H1 (cell line): ENCODE results near the gene SIGLEC12. TPM values are rescaled to one million over a fixed set of nuclear protein-coding genes. Genes with fewer than 3 reads are reported as not detected.

Experiments
- CEBPB ChIP-seq: IDR thresholded peaks from 2 replicates; pipeline ENCODE4 v1.6.1; 2012; ENCODE audit warnings: low read depth, low read length
- CTBP2 ChIP-seq: IDR thresholded peaks from 2 replicates; pipeline ENCODE4 v1.7.0; 2011; ENCODE audit warnings: borderline replicate concordance, mild to moderate bottlenecking, moderate library complexity, mixed read lengths, low read length; ENCODE audit not compliant: insufficient read depth, insufficient read length
- FOSL1 ChIP-seq: IDR thresholded peaks from 2 replicates; pipeline ENCODE4 v1.6.1; 2011; ENCODE audit warnings: mild to moderate bottlenecking, low read depth, low read length, moderate library complexity; ENCODE audit not compliant: insufficient read depth
- JUND ChIP-seq: IDR thresholded peaks from 2 replicates; pipeline ENCODE4 v1.6.1; 2011; ENCODE audit warnings: mild to moderate bottlenecking, improper control_type of control experiment, low read length
- NRF1 ChIP-seq: IDR thresholded peaks from 2 replicates; pipeline ENCODE4 v1.6.1; 2011; ENCODE audit warnings: mild to moderate bottlenecking, low read depth, low read length, improper control_type of control experiment
- PHF8 ChIP-seq: fragments of 200-600 bp; sonication (generic); conservative IDR thresholded peaks from 2 replicates; pipeline ENCODE4 v1.7.1; 2012; ENCODE audit warnings: low read depth, mild to moderate bottlenecking, inconsistent platforms, low read length, moderate library complexity
- SP1 ChIP-seq: IDR thresholded peaks from 2 replicates; pipeline ENCODE4 v1.6.1; 2011; ENCODE audit warnings: low read depth, low read length
- ZNF274 ChIP-seq: IDR thresholded peaks from 2 replicates; pipeline ENCODE4 v1.7.0; 2012; ENCODE audit warnings: low read length, borderline replicate concordance; ENCODE audit errors: extremely low read depth
- polyA plus RNA-seq, 7 experiments: library from polyadenylated mRNA; depleted of rRNA in 3 of 7; stranded (reverse) in 5 of 7; unstranded in 2 of 7; fragments of >200 nt in 5 of 7; fragments of 200-250 nt in 2 of 7; gene quantifications; 1 replicate in 5 of 7; 2 replicates in 1 of 7; 4 replicates in 1 of 7; pipeline versions ENCODE4 v1.2.1 to v1.2.3, GENCODE V29; 2011 to 2013; ENCODE audit warnings: missing spikeins in 2 of 7, mixed read lengths in 2 of 7
- total RNA-seq: library from RNA; stranded (reverse); fragmentation: NEBNext Ultra II Directional; extraction: Animal tissue kit (Norgen Biotek cat#: 25700); gene quantifications from 2 replicates; pipeline ENCODE4 v1.2.1, GENCODE V29; 2021
- TF ChIP-seq, protein P1 (sequence below): fragments of 300-600 bp; sonication (generic); IDR thresholded peaks from 2 replicates; pipeline ENCODE4 v1.7.1; 2012; ENCODE audit warnings: low read length, moderate library complexity, mild to moderate bottlenecking, inconsistent platforms; ENCODE audit not compliant: insufficient replicate concordance

The SIGLEC12 gene
- total and polyA plus RNA-seq, 2 of the 8 experiments (the other 6 are each of a cell fraction or from before 2014, with no cell fraction given) = not detected

DNA sequence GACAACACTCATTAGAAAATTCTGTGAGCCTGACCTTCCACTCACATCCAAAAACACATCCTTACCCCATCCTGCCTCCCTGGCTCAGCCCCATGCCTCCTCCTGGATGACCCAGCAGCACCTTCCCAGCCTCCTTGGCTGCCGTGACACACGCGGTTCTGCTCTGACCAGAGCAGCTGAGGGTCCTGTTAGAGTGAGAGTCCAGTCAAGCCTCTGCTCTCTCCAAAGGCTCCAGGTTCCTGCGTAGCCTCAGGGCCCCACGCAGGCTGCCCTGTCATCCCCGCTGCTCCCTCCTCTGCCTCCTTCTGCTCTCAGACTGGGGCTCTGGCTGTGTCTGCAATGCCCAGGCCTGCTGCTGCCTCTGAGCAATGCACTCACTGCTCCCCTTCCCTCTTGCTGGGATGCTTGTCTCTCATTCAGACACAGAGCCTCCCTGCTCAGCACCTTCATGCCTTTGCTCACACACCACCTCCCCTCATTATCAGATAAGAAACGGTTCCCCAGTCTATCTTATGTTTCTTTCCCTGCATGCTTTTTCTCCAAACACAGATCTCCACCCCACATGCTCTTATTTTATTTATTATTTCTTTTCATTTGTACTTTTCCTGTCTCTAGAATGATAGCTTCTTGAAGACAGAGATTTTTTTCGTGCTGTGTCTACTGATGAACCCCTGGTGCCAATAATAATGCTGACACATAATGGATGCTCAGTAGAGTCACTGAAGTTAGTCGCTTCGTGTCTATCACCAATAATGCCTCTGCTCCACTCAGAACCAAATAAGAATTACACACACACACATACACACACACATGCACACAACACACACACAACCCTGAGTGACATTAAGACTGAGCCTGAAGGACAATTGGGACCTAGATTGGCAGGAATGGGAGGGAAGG is 40.1 kb upstream of the SIGLEC12 start (continued):
- TF ChIP-seq, protein P1, sequence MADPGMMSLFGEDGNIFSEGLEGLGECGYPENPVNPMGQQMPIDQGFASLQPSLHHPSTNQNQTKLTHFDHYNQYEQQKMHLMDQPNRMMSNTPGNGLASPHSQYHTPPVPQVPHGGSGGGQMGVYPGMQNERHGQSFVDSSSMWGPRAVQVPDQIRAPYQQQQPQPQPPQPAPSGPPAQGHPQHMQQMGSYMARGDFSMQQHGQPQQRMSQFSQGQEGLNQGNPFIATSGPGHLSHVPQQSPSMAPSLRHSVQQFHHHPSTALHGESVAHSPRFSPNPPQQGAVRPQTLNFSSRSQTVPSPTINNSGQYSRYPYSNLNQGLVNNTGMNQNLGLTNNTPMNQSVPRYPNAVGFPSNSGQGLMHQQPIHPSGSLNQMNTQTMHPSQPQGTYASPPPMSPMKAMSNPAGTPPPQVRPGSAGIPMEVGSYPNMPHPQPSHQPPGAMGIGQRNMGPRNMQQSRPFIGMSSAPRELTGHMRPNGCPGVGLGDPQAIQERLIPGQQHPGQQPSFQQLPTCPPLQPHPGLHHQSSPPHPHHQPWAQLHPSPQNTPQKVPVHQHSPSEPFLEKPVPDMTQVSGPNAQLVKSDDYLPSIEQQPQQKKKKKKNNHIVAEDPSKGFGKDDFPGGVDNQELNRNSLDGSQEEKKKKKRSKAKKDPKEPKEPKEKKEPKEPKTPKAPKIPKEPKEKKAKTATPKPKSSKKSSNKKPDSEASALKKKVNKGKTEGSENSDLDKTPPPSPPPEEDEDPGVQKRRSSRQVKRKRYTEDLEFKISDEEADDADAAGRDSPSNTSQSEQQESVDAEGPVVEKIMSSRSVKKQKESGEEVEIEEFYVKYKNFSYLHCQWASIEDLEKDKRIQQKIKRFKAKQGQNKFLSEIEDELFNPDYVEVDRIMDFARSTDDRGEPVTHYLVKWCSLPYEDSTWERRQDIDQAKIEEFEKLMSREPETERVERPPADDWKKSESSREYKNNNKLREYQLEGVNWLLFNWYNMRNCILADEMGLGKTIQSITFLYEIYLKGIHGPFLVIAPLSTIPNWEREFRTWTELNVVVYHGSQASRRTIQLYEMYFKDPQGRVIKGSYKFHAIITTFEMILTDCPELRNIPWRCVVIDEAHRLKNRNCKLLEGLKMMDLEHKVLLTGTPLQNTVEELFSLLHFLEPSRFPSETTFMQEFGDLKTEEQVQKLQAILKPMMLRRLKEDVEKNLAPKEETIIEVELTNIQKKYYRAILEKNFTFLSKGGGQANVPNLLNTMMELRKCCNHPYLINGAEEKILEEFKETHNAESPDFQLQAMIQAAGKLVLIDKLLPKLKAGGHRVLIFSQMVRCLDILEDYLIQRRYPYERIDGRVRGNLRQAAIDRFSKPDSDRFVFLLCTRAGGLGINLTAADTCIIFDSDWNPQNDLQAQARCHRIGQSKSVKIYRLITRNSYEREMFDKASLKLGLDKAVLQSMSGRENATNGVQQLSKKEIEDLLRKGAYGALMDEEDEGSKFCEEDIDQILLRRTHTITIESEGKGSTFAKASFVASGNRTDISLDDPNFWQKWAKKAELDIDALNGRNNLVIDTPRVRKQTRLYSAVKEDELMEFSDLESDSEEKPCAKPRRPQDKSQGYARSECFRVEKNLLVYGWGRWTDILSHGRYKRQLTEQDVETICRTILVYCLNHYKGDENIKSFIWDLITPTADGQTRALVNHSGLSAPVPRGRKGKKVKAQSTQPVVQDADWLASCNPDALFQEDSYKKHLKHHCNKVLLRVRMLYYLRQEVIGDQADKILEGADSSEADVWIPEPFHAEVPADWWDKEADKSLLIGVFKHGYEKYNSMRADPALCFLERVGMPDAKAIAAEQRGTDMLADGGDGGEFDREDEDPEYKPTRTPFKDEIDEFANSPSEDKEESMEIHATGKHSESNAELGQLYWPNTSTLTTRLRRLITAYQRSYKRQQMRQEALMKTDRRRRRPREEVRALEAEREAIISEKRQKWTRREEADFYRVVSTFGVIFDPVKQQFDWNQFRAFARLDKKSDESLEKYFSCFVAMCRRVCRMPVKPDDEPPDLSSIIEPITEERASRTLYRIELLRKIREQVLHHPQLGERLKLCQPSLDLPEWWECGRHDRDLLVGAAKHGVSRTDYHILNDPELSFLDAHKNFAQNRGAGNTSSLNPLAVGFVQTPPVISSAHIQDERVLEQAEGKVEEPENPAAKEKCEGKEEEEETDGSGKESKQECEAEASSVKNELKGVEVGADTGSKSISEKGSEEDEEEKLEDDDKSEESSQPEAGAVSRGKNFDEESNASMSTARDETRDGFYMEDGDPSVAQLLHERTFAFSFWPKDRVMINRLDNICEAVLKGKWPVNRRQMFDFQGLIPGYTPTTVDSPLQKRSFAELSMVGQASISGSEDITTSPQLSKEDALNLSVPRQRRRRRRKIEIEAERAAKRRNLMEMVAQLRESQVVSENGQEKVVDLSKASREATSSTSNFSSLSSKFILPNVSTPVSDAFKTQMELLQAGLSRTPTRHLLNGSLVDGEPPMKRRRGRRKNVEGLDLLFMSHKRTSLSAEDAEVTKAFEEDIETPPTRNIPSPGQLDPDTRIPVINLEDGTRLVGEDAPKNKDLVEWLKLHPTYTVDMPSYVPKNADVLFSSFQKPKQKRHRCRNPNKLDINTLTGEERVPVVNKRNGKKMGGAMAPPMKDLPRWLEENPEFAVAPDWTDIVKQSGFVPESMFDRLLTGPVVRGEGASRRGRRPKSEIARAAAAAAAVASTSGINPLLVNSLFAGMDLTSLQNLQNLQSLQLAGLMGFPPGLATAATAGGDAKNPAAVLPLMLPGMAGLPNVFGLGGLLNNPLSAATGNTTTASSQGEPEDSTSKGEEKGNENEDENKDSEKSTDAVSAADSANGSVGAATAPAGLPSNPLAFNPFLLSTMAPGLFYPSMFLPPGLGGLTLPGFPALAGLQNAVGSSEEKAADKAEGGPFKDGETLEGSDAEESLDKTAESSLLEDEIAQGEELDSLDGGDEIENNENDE = no peak
- TF ChIP-seq NRF1 = no peak
- TF ChIP-seq SP1 = no peak
- TF ChIP-seq CEBPB = no peak
- TF ChIP-seq CTBP2 = no peak
- TF ChIP-seq PHF8 = no peak
- no peak for TF ChIP-seq FOSL1
- no peak for TF ChIP-seq JUND
- TF ChIP-seq ZNF274 = no peak
